M059J (cell line): ENCODE measurements around the gene NHP2. TPM values are rescaled to one million over a fixed set of nuclear protein-coding genes. Genes with fewer than 3 reads are reported as not detected.
A peak's percentile ranks its signal among the peaks of the same experiment; 100 is the strongest.

Experiments used
- DNase-seq: peaks from one replicate; pipeline ENCODE4 v3.0.0-alpha.2; 2012; ENCODE audit warnings: low read depth
- total RNA-seq: library from RNA; depleted of rRNA; stranded (reverse); fragments of >200 nt; shearing (Covaris generic); gene quantifications from 2 replicates; pipeline ENCODE4 v1.2.3, GENCODE V29; 2014; rRNA removed

Gene NHP2
- total RNA-seq, 1 experiment from 2014 or later, result 188 TPM

GRCh38 chr5:178114325-178115135 is 39.2 kb downstream of the NHP2 start:
- no peak for DNase-seq

GRCh38 chr5:178113841-178114324 is 39.8 kb downstream of the NHP2 start:
- DNase-seq, result no peak

- DNase-seq, result peak; percentile 32
Measured at GRCh38 chr5:178113141-178113787, 40.4 kb downstream of the NHP2 start, which contains the start of gene N4BP3. Gene N4BP3 (plus strand): TSS chr5:178113532. CDS start chr5:178119584, 6,052 bp downstream.

GRCh38 chr5:178112545-178112944 is 41.1 kb downstream of the NHP2 start:
- DNase-seq, result no peak

GRCh38 chr5:178111925-178112324 is 41.8 kb downstream of the NHP2 start:
- no peak for DNase-seq

- DNase-seq, result no peak
Measured at GRCh38 chr5:178110511-178110910, 43.2 kb downstream of the NHP2 start.

- DNase-seq, result no peak
Measured at GRCh38 chr5:178108966-178109365, 44.7 kb downstream of the NHP2 start.

- no peak for DNase-seq
Measured at GRCh38 chr5:178108446-178108845, 45.2 kb downstream of the NHP2 start.

- no peak for DNase-seq
Measured at GRCh38 chr5:178107756-178108310, 45.9 kb downstream of the NHP2 start.

GRCh38 chr5:178106556-178107239 is 47.0 kb downstream of the NHP2 start:
- no peak for DNase-seq

- no peak for DNase-seq
Measured at GRCh38 chr5:178106086-178106485, 47.6 kb downstream of the NHP2 start.

GRCh38 chr5:178104492-178104891 is 49.2 kb downstream of the NHP2 start:
- no peak for DNase-seq

- no peak for DNase-seq
Measured at GRCh38 chr5:178103612-178104011, 50.1 kb downstream of the NHP2 start.

Other genes with a start within 250 kb of the NHP2 start
- gene PROP1, start 157.6 kb downstream of the NHP2 start, total RNA-seq, result not detected in 2 replicates
- gene N4BP3, start 40.4 kb downstream of the NHP2 start, total RNA-seq, result 0.05 TPM in 1 of 2 replicates, not detected in the other
- 15.8 and 17.6 TPM in 2 replicates for gene RMND5B, start 22.9 kb downstream of the NHP2 start, total RNA-seq
- not detected in 2 replicates for gene GMCL2, start 33.5 kb upstream of the NHP2 start, total RNA-seq
- gene HNRNPAB, start 50.6 kb upstream of the NHP2 start, total RNA-seq, result 85.0 and 137 TPM in 2 replicates
- gene PHYKPL, start 78.9 kb upstream of the NHP2 start, total RNA-seq, result 4.8 and 7.8 TPM in 2 replicates